ENCODE results near the gene KRT73.

Gene KRT73

DNA sequence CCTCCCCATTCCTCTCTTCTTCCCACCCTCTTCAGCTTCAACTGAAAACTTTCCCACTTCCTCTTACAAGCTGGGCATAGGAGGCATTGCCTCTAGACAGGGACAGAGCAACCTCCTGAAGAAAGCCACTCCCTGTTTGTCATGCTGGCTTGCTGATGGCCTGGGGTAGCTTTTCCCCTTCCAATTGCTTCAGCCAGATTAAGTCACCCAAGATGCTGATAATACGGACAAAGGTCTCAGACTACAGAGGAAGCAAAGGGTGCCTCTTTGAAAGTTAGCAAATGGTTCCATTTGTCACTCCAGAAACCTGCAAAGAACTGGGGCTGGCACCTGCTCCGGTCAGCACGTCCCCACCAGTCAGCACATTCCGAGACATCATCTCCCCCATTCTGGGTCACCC, 27.6 kb upstream of the KRT73 start:
- no peak for DNase-seq (ENCODE audit: low read depth in 2 of 2)

DNA sequence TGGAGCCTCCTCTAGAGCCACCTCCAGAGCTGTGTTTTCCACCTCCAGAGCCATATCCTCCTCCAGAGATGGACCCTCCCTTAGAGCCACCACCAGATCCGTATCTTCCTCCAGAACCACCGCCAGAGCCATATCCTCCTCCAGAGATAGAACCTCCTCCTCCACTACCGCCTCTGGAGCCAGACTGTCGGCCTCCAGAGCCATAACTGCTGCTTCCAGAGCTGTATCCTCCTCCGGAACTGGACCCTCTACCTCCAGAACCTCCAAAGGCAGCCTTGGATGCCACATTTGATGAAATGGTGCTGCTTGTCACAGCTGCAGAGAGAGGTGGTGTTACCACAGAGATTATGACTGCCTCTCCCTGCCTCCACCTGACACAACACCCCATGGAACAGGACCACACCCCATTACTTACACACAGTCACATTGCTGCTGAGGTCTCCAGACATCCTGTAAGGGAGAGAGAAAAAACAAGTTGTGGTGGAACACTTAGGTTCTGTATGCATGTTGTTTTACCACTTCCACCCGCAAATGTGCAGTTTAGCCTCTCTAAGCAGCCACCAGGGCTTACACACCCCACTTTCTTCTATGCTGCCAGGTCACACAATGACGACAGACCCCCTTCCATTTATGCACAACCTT, 26.9 kb upstream of the KRT73 start:
- DNase-seq (ENCODE audit: low read depth in 2 of 2), result no peak

DNA sequence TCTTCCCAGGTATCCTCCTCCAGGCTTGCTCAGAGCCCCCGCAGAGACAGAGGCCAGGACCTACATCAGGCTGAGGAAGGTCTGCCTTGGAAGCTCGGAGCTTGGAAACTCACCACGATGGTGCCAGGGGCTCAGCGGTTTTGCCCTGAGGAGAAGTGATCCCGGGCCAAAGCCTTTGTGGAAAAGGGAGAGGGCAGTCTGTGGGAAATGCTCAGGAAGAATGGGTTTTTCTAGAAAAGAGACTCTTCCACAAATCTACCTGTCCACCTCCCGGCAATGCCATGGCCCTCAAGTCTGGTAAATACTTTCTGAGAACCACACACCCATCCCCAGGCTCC, 25.7 kb upstream of the KRT73 start:
- no peak for DNase-seq (ENCODE audit: low read depth in 2 of 2)

- no peak for DNase-seq (ENCODE audit: low read depth in 2 of 2)
These were observed 25.1 kb upstream of the KRT73 start for GRCh38 chr12:52643233-52644077.

DNA sequence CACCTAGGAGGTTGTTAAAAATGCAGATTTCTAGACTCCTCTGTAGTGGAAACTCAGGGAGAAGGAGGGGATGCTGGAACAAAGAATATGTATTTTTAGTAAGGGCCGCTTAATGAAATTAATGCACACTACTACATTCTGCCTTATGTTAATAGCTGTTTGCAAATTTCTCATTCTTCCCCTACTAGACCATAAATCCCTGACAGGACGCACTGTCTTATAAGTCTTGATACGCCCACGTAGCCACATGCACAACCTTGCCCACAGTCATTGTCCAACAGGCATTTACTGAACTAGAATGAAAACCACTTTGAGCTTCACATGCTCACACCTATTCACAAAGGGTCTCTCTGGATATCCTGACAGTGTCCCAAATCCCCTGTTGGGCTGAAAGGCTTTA, 23.1 kb upstream of the KRT73 start:
- DNase-seq (ENCODE audit: low read depth in 2 of 2), result no peak

- DNase-seq (ENCODE audit: low read depth in 2 of 2), result no peak
These were observed 18.9 kb upstream of the KRT73 start for GRCh38 chr12:52637299-52637698.

DNA sequence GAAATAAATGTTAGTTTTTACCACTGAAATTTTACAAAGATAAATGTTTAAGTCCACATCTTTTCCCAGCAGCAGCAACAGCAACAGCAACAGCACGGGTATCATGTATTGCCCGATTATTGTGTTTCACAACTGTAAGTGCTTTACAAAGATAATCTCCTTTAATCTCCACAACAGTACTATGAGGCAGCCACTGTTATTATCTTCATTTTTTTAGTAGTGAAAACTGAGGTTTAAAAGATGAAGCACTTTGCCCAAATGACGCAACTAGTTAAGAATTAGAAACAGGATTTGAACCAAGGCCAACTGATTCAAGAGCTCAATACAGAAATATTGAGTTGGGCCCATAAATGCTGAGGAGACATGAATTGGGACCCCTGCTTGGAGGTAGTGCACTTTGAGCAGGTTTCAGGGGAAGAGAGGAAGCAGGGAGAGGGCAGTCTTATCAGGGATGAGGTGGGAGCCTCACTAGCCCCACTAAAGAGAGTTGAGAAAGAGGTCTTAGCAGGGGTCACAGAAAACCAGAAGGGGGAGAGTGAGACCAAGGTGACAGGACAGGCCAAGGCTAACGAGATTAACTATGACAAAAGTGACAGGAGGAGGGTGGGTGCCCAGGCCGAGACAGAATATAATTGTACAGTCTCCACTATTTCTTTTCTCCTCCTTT, 18.4 kb upstream of the KRT73 start:
- DNase-seq (ENCODE audit: low read depth in 2 of 2), result no peak

GRCh38 chr12:52636189-52636588, 17.8 kb upstream of the KRT73 start:
- DNase-seq (ENCODE audit: low read depth in 2 of 2), result no peak

DNA sequence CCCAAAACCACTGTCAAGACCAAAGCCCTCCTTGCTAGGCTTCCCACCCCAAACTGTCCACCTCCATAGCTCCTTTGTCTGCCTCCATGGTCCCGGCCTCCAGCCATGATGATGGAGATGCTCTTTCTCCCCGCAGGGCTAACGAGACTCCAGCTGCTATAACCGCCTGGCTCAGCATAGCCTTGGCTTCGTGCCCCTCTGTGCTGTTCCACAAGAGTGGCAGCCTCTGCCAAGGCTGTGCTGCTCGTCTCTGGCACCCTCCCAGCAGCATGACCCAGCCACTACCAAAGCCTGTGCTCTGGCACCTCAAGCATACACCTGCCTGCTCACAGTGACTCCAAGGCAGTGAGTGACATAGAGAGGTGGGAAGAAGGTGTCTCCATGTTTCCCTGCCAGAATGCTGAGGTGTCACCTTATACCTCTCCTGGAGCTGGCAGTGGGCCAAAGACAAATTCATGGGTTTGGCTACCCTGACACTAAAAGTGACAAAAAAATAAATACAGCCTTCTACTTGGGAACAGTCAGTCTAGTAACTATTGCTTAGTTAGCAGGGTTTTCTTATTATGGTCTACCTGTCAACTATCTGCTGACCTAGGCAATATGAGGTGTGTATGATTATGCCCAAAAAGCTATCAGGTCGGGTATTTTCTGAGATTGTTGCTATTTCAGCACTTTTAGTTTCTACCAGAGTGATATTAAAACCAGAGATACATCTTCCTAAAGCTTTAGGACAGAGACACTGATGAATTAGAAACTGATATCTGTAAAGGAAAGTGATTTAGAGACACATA, 16.1 kb upstream of the KRT73 start:
- no peak for DNase-seq (ENCODE audit: low read depth in 2 of 2)

GRCh38 chr12:52633383-52633782, 15.0 kb upstream of the KRT73 start:
- no peak for DNase-seq (ENCODE audit: low read depth in 2 of 2)

- DNase-seq (ENCODE audit: low read depth in 2 of 2), result no peak
These were observed 14.3 kb upstream of the KRT73 start for GRCh38 chr12:52632656-52633055.

DNA sequence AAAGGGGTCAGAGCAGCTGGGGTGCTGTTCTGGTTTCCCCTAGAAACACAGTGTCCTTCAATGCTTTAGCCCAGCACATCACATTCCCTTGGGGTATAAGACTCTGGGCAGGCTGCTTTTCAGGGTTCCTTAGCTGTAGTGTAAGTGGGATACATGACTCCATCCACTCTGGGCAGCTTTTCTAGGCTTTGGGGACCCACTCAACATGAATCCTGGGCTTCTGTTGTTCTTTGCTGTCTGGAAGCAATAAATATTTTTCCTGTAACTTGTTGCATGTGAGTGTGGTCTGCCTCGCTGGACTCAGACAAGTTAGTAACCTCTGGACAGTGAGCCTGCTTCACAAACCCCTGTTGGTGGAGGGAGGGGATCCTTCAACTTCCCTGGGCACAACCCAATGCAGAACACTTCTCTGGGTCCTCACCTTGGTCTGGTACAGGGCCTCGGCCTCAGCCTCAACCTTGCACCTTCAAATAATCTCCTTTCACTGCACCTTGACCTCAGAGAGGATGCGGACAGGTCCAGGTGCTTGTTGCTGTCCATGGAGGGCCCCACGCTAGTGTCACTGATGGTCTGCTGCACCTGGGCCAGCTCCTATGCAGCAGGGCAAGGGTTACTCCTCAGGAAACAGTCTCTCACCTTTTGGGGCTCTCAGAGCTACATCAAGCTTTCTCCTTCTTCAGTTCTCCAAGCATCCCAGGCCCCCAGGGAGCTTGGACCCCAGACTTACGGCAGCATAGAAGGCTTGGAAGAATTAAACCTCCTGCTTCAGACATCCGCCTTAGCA, 13.5 kb upstream of the KRT73 start:
- no peak for DNase-seq (ENCODE audit: low read depth in 2 of 2)

DNA sequence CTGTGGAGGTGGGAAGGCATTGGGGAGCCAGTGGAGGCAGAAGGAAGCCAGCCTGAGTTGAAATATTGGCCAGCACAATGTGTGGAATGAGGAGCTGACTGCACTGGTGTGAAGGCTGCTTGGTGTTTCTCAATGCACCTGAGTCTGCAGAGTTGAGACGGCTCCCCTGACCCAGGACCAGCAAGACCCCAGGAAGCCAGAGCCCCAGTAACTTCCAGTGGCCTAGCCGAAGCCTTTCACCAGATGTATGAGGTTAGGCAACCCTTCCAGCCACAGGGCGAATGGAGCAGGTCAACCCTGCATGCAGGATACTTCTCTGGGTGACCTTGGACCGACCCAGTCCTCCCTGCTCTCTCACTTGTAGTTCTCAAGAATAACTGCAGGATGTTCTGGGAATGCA, 12.9 kb upstream of the KRT73 start:
- DNase-seq (ENCODE audit: low read depth in 2 of 2), result no peak

GRCh38 chr12:52630599-52631200, 12.3 kb upstream of the KRT73 start:
- no peak for DNase-seq (ENCODE audit: low read depth in 2 of 2)

DNA sequence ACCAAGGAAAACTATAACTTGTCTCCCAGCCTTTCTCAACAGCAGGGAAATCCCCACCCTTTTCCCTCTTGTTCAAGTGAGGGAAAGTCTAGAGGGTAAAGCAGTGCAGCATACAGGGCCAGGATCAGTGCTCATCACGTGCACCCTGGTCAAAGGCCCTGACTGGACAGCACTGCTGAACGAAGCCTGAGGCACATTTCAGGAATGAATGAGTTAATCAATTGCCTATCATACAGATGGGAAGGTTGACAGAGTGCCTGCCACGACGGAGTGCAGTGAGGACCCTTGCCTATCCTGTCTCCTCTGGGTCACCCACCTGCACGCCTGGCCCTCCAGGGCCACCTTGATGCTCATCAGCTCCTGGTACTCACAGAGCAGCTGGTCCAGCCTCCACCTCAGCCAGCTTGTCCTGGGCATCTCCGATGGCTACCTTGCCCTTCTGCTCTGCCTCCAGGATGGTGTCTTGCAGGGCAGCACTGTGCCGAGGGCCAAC, 11.7 kb upstream of the KRT73 start:
- no peak for DNase-seq (ENCODE audit: low read depth in 2 of 2)

- DNase-seq (ENCODE audit: low read depth in 2 of 2), result no peak
These were observed 11.1 kb upstream of the KRT73 start for GRCh38 chr12:52629281-52630007.

- no peak for DNase-seq (ENCODE audit: low read depth in 2 of 2)
These were observed 10.5 kb upstream of the KRT73 start for GRCh38 chr12:52628841-52629240.

DNA sequence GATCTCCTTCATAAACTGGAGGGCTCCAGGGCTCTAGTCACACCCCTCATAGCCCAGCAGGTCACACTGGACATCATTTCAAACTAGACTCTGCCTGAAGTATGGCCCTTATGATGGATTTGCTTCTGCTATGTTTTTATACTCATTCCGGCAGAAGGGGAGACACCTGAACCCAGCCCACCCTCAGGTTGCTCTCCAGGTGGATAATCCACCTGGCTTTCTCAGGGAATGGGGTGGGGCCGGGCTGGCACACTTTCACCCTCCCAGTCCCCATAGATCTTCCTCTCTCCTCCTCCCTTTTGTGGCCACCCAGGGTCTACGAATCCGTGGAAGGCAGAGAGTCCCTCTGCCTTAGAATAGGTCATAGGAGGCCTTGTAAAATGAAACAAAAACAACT, 9.8 kb upstream of the KRT73 start:
- DNase-seq (ENCODE audit: low read depth in 2 of 2), result no peak

GRCh38 chr12:52627395-52628110, 9.2 kb upstream of the KRT73 start:
- no peak for DNase-seq (ENCODE audit: low read depth in 2 of 2)

GRCh38 chr12:52622349-52622748, 4.0 kb upstream of the KRT73 start:
- no peak for DNase-seq (ENCODE audit: low read depth in 2 of 2)

Data from stimulated activated CD4-positive, alpha-beta T cell treated with anti-CD3 and anti-CD28 coated beads, Interleukin-12 subunit alpha, Interleukin-12 subunit beta, amount 100 ng/mL, for 24 hours (primary cell).